Stimulated activated CD4-positive, alpha-beta T cell treated with anti-CD3 and anti-CD28 coated beads, Interleukin-4, amount 100 ng/mL, for 1 hour (primary cell): ENCODE results near the gene USP50.
"Not testable (repeated sequence)": the region's sequence is repeated elsewhere in the genome, so short reads cannot be mapped to it uniquely, and the experiment has no call there.

ENCODE experiments used
- DNase-seq: peaks from one replicate; pipeline ENCODE4 v3.0.0-alpha.2; 2020

The USP50 gene

GRCh38 chr15:50501815-50502214, 44.7 kb downstream of the USP50 start:
- DNase-seq = no peak

GRCh38 chr15:50500352-50500751, 46.1 kb downstream of the USP50 start:
- DNase-seq = no peak

GRCh38 chr15:50496692-50497091, 49.8 kb downstream of the USP50 start:
- DNase-seq = no peak

- not testable (repeated sequence) for DNase-seq
Observed at GRCh38 chr15:50494547-50494946, 51.9 kb downstream of the USP50 start.

GRCh38 chr15:50493625-50494024, 52.8 kb downstream of the USP50 start:
- no peak for DNase-seq

DNA sequence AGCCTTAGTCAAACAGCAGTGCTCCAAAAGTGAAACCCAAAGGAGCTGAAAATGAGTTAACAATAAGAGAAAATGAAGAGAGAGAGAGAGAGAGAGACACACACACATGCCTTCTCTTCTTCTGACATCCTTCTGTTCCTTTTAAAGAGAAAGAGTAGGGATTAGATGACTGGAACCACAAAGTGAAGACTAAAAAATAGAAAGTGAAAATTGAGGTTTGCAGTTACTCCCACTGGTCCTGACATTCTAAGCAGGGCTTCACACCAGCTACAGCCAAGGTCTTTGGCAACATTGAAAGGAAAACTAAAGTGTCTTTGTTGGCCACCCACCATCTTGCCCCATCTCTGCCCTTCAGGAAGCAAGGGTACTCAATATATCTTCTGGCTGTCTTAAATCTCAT, 59.2 kb downstream of the USP50 start:
- no peak for DNase-seq

DNA sequence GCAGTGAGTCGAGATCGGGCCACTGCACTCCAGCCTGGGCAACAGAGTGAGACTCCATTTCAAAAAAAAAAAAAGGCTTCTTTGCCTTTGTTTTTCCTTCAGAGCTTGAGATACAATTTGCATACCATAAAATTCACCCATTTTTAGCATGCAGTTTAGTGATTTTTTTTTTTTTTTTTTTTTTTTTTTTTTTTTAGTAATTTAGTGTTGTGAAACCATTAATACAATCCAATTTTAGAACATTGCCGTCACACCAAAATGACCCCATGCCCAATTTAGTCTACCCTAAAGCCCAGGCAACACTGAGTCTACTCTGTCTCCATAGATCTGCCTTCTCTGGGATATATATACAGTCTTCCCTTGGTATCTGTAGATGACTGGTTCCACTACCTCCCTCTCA, 61.1 kb downstream of the USP50 start:
- DNase-seq = no peak

- no peak for DNase-seq
Observed at GRCh38 chr15:50484781-50485180, 61.7 kb downstream of the USP50 start.

DNA sequence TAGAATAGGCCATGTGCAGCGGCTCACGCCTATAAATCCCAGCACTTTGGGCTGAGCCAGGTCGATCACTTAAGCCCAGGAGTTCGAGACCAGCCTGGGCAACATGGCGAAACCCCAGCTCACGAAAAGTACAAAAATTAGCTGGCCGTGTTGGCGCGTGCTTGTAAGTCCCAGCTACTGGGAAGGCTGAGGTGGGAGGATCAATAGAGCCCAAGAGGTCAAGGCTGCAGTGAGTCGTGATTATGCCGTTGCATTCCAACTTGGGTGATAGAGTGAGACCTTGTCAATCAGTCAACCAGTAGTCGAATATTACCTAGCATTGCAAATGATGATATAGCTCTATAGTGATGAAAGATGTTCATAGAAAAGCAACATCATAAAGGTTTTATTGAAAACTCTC, 70.3 kb downstream of the USP50 start:
- DNase-seq = no peak

DNA sequence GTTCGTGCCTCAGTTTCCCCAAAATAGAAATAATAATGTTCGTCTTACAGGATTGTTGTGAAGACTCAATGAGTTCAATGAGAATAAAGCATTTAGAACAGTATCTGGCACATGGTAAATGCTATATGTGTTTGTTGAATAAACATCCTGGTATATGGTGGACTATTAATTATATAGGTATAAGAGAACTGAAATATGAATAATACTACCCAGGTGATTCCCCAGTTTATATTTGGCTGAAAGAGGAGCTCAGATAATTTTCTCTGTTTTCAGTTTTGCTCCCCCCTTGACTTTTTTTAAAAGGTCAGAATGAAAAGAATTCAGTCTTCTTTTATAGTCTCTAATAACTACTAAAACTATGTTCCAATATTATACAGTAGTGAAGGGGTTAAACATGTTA, 75.4 kb downstream of the USP50 start:
- DNase-seq = no peak

- DNase-seq = no peak
Observed at GRCh38 chr15:50463423-50464358, 82.8 kb downstream of the USP50 start.

DNA sequence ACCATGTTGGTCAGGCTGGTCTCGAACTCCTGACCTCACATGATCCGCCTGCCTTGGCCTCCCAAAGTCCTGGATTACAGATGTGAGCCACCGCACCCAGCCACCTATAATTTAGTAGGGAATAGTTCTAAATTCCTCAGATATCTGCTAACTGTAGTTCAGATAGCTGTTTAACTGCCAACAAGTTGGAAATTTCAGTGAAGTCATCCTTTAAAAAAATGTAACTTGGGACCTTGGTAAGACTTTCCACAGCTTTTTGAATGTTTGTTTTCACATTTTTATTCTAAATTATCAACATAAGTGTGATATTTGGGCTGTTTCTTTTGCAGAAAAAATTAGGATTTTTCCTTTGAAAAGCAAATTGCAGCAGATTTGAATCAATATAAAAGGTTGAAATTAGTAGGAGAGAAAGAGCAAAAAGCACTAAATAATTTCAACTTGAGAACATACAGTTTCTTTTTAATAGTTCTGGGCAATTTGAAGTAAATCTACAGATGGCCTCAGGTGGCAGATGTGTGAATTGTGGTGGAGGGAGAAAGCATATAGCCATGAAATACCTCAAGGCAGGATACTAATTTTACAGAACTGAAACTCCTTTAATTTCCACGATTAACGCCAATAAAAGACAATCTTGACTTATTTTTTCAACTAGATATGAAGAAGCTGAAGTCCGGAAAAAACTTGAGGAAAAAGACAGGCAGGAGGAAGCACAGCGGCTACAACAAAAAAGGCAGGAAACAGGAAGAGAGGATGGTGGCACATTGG, 87.9 kb downstream of the USP50 start:
- no peak for DNase-seq

GRCh38 chr15:50452927-50453326, 93.5 kb downstream of the USP50 start:
- no peak for DNase-seq
